H9 (cell line): Measurements from ENCODE around the gene RNLS. TPM values are rescaled to one million over a fixed set of nuclear protein-coding genes. Genes with fewer than 3 reads are reported as not detected.

Experiments used
- DNase-seq: peaks from one replicate; pipeline ENCODE4 v3.0.0-alpha.2; 2017
- H2AFZ ChIP-seq: one replicate; pipeline ENCODE4 v1.6.1; 2013; ENCODE audit warnings: mild to moderate bottlenecking, low read length, control low read depth, moderate library complexity
- H2AK5ac ChIP-seq: 2 replicates; pipeline ENCODE4 v1.6.1; 2013; ENCODE audit warnings: low read length, control low read depth, mixed read lengths; ENCODE audit not compliant: insufficient read length
- H2BK120ac ChIP-seq: one replicate; pipeline ENCODE4 v1.6.1; 2013; ENCODE audit warnings: low read depth, mild to moderate bottlenecking, low read length, control low read depth, inconsistent platforms; ENCODE audit not compliant: poor library complexity, severe bottlenecking
- H2BK12ac ChIP-seq: 2 replicates; pipeline ENCODE4 v1.6.1; 2013; ENCODE audit warnings: low read length, control low read depth, mixed read lengths, low read depth; ENCODE audit not compliant: insufficient read length
- H2BK15ac ChIP-seq: 2 replicates; pipeline ENCODE4 v1.6.1; 2013; ENCODE audit warnings: low read depth, low read length, control low read depth
- H2BK20ac ChIP-seq: one replicate; pipeline ENCODE4 v1.6.1; 2013; ENCODE audit warnings: low read depth, mild to moderate bottlenecking, low read length, control low read depth, inconsistent platforms; ENCODE audit not compliant: poor library complexity, severe bottlenecking
- H2BK5ac ChIP-seq: 2 replicates; pipeline ENCODE4 v1.6.1; 2013; ENCODE audit warnings: low read length, control low read depth, mixed read lengths; ENCODE audit not compliant: insufficient read length
- H3K14ac ChIP-seq: 2 replicates; pipeline ENCODE4 v1.6.1; 2013; ENCODE audit warnings: low read length, control low read depth; ENCODE audit not compliant: insufficient read depth
- H3K18ac ChIP-seq: 2 replicates; pipeline ENCODE4 v1.6.1; 2013; ENCODE audit warnings: low read depth, mild to moderate bottlenecking, mixed read lengths, low read length, control low read depth; ENCODE audit not compliant: insufficient read length
- H3K23ac ChIP-seq: 2 replicates; pipeline ENCODE4 v1.6.1; 2013; ENCODE audit warnings: low read length, control low read depth, mixed read lengths, low read depth; ENCODE audit not compliant: insufficient read length
- H3K23me2 ChIP-seq: 2 replicates; pipeline ENCODE4 v1.6.1; 2013; ENCODE audit warnings: low read depth, mild to moderate bottlenecking, mixed read lengths, low read length, control low read depth; ENCODE audit not compliant: insufficient read length, poor library complexity, severe bottlenecking
- H3K27ac ChIP-seq: 2 replicates; pipeline ENCODE4 v1.5.1; 2013; ENCODE audit warnings: low read length, control low read depth, mixed read lengths, low read depth; ENCODE audit not compliant: insufficient read length
- H3K27me3 ChIP-seq: 2 replicates; pipeline ENCODE4 v1.6.1; 2013; ENCODE audit warnings: low read length, control low read depth, inconsistent platforms; ENCODE audit not compliant: insufficient read depth
- H3K4ac ChIP-seq: 2 replicates; pipeline ENCODE4 v1.6.1; 2013; ENCODE audit warnings: low read depth, mild to moderate bottlenecking, control low read depth, inconsistent platforms, low read length, moderate library complexity
- H3K4me1 ChIP-seq: 2 replicates; pipeline ENCODE4 v1.6.1; 2013; ENCODE audit warnings: low read length, control low read depth, inconsistent platforms; ENCODE audit not compliant: insufficient read depth
- H3K4me2 ChIP-seq: 2 replicates; pipeline ENCODE4 v1.6.1; 2013; ENCODE audit warnings: low read length, control low read depth, mixed read lengths; ENCODE audit not compliant: insufficient read length, insufficient read depth
- H3K56ac ChIP-seq: 2 replicates; pipeline ENCODE4 v1.6.1; 2013; ENCODE audit warnings: low read depth, mild to moderate bottlenecking, mixed read lengths, low read length, control low read depth; ENCODE audit not compliant: insufficient read length
- H3K79me1 ChIP-seq: 2 replicates; pipeline ENCODE4 v1.6.1; 2013; ENCODE audit warnings: low read depth, mild to moderate bottlenecking, moderate library complexity, low read length, control low read depth, inconsistent platforms; ENCODE audit not compliant: insufficient read depth, poor library complexity, severe bottlenecking
- H3K79me2 ChIP-seq: 2 replicates; pipeline ENCODE4 v1.6.1; 2013; ENCODE audit warnings: low read length, control low read depth, inconsistent platforms; ENCODE audit not compliant: insufficient read depth
- H3K9ac ChIP-seq: 2 replicates; pipeline ENCODE4 v1.6.1; 2013; ENCODE audit warnings: low read length, control low read depth, mixed read lengths; ENCODE audit not compliant: insufficient read length; ENCODE audit errors: extremely low read depth
- H3K9me3 ChIP-seq: one replicate; pipeline ENCODE4 v1.6.1; 2013; ENCODE audit warnings: low read depth, low read length, inconsistent platforms; ENCODE audit not compliant: control insufficient read depth
- H3T11ph ChIP-seq: one replicate; pipeline ENCODE4 v1.6.1; 2013; ENCODE audit warnings: mild to moderate bottlenecking, low read length, control low read depth, inconsistent platforms
- H4K20me1 ChIP-seq: one replicate; pipeline ENCODE4 v1.6.1; 2013; ENCODE audit not compliant: control insufficient read depth, insufficient read length, insufficient read depth
- H4K5ac ChIP-seq: 2 replicates; pipeline ENCODE4 v1.6.1; 2013; ENCODE audit warnings: low read depth, mild to moderate bottlenecking, mixed read lengths, low read length, control low read depth; ENCODE audit not compliant: insufficient read length
- H4K8ac ChIP-seq: replicated peaks from 2 replicates; pipeline ENCODE4 v1.6.1; 2013; ENCODE audit warnings: low read length, control low read depth, mixed read lengths, low read depth; ENCODE audit not compliant: insufficient read length
- H4K91ac ChIP-seq: 2 replicates; pipeline ENCODE4 v1.6.1; 2013; ENCODE audit warnings: low read depth, mild to moderate bottlenecking, moderate library complexity, mixed read lengths, low read length, control low read depth; ENCODE audit not compliant: insufficient read length
- H3K27ac Mint-ChIP-seq, 3 experiments: 2 replicates in 2 of 3; 3 replicates in 1 of 3; pipeline ENCODE4 v1.8.0; 2020 to 2021; ENCODE audit warnings: mixed read lengths in 3 of 3, mild to moderate bottlenecking in 1 of 3, moderate library complexity in 1 of 3
- H3K27me3 Mint-ChIP-seq: 2 replicates; pipeline ENCODE4 v1.8.0; 2021; ENCODE audit warnings: low read depth, mild to moderate bottlenecking, moderate library complexity, mixed read lengths
- H3K36me3 Mint-ChIP-seq, 3 experiments: 2 replicates in 2 of 3; 3 replicates in 1 of 3; pipeline ENCODE4 v1.8.0; 2020 to 2021; ENCODE audit warnings: low read depth in 3 of 3, mixed read lengths in 3 of 3; ENCODE audit not compliant: insufficient read depth in 1 of 3
- H3K4me1 Mint-ChIP-seq, 2 experiments: 2 replicates each; pipeline ENCODE4 v1.8.0; 2020; ENCODE audit warnings: mixed read lengths in 2 of 2
- H3K4me3 Mint-ChIP-seq, 2 experiments: 2 replicates in 1 of 2; 3 replicates in 1 of 2; pipeline ENCODE4 v1.8.0; 2020 to 2021; ENCODE audit warnings: mild to moderate bottlenecking in 2 of 2, mixed read lengths in 2 of 2, moderate library complexity in 1 of 2
- H3K9me3 Mint-ChIP-seq, 2 experiments: 2 replicates in 1 of 2; 3 replicates in 1 of 2; pipeline ENCODE4 v1.8.0; 2020; ENCODE audit warnings: mild to moderate bottlenecking in 2 of 2, mixed read lengths in 2 of 2, moderate library complexity in 1 of 2
- CTCF ChIP-seq: fragments of 200-600 bp; sonication (generic); conservative IDR thresholded peaks from 3 replicates; pipeline ENCODE4 v1.8.0; 2021; ENCODE audit warnings: antibody characterized with exemption, mild to moderate bottlenecking
- total RNA-seq: library from RNA; stranded (reverse); gene quantifications from 2 replicates; pipeline ENCODE4 v1.2.1, GENCODE V29; 2021

Gene RNLS
- total RNA-seq, 1 experiment from 2014 or later, result 7.5 TPM

- H3K9me3 ChIP-seq, result no peaks in the 10 kb centered on the region
- no peak overlapping the region for H4K8ac ChIP-seq
- no peak overlapping the region for H3K4ac ChIP-seq
- H3K56ac ChIP-seq, result no peak overlapping the region
- no peaks in the 10 kb centered on the region for H3K4me1 ChIP-seq
- H3K36me3 Mint-ChIP-seq, result peaks cover 6 to 24% (median 13%) of the 10 kb centered on the region in 3 experiments; a peak in 4 of 7 replicates
- no peak overlapping the region for H3K4me3 Mint-ChIP-seq
- H3K23me2 ChIP-seq, result no peaks in the 10 kb centered on the region
- H3K9ac ChIP-seq, result no peak overlapping the region
- no peak overlapping the region for H2AFZ ChIP-seq
- no peaks in the 10 kb centered on the region for H3K79me2 ChIP-seq
- no peak overlapping the region for H3K23ac ChIP-seq
- no peak overlapping the region for H3T11ph ChIP-seq
- H4K20me1 ChIP-seq, result no peaks in the 10 kb centered on the region
- H3K27me3 ChIP-seq, result no peaks in the 10 kb centered on the region
- no peak overlapping the region for H2BK15ac ChIP-seq
- no peaks in the 10 kb centered on the region for H3K79me1 ChIP-seq
- H3K9me3 Mint-ChIP-seq, result peaks cover 13 to 21% of the 10 kb centered on the region in 2 experiments
- no peaks in the 10 kb centered on the region for H3K4me1 Mint-ChIP-seq
- H2BK20ac ChIP-seq, result no peak overlapping the region
- H4K5ac ChIP-seq, result no peak overlapping the region
- TF ChIP-seq CTCF, result no peak
- no peak overlapping the region for H2AK5ac ChIP-seq
- no peaks in the 10 kb centered on the region; the same call in 1 of the 2 replicates for H3K27me3 Mint-ChIP-seq
- no peak overlapping the region; a peak in 1 of 7 replicates for H3K27ac Mint-ChIP-seq
- H3K27ac ChIP-seq, result no peak overlapping the region
- DNase-seq, result no peak
- H3K4me2 ChIP-seq, result no peak overlapping the region
- H3K14ac ChIP-seq, result no peak overlapping the region
- no peak overlapping the region for H2BK120ac ChIP-seq
- no peak overlapping the region for H4K91ac ChIP-seq
- H2BK5ac ChIP-seq, result no peak overlapping the region
- H3K18ac ChIP-seq, result no peak overlapping the region
- H2BK12ac ChIP-seq, result no peak overlapping the region
These were observed 143.2 kb downstream of the RNLS start for GRCh38 chr10:88439932-88440331.
